HPDE6-E6E7 (cell line): ENCODE results near the gene SPPL2A.
"Not testable (repeated sequence)": the region's sequence is repeated elsewhere in the genome, so short reads cannot be mapped to it uniquely, and the experiment has no call there.

Experiments
- DNase-seq: peaks from one replicate; pipeline ENCODE4 v3.0.0; 2011; ENCODE audit warnings: missing footprints; ENCODE audit errors: extremely low spot score

SPPL2A gene, protein sequence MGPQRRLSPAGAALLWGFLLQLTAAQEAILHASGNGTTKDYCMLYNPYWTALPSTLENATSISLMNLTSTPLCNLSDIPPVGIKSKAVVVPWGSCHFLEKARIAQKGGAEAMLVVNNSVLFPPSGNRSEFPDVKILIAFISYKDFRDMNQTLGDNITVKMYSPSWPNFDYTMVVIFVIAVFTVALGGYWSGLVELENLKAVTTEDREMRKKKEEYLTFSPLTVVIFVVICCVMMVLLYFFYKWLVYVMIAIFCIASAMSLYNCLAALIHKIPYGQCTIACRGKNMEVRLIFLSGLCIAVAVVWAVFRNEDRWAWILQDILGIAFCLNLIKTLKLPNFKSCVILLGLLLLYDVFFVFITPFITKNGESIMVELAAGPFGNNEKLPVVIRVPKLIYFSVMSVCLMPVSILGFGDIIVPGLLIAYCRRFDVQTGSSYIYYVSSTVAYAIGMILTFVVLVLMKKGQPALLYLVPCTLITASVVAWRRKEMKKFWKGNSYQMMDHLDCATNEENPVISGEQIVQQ

DNA sequence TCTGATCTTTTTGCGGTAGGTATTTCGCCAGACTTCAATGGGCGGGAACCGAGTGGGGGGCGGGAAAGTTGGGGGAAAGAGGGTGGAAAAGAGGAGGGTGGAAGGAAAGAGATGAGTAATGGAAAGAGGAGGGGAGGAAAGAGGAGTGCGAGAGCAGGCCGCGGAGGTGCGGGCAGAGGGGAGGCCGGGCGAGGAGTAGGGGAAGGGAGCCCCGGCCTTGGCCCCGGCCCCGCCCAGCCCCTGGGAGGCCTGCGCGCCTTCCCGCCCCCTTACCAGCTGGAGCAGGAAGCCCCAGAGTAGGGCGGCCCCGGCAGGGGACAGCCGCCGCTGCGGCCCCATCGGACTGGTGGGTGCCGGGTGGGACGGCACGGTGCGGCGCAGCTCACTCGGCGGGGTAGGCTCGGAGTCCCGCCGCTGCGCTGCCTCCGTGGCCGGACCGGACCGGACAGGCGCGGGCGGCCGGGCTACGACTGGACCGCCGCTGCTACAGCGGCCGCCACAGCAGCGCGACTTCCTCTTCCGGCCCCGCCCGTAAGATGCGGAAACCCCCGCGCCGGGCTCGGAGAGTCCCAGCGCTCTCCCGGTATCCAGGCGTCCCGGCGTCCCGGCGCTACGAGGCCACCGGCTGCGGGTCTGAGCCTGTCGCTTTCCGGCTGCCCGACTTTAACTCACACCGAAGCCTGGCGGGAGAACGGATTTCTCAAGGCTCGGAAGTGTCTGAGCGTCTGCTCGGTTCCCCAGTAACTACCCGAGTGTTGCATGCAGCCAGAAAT lies at the start of gene SPPL2A:
Gene SPPL2A, minus strand, starts transcription at position 512 of the 773 bp plus-strand sequence. Its CDS starts 173 bp downstream, at position 339.
- peak; percentile 67 for DNase-seq

DNA sequence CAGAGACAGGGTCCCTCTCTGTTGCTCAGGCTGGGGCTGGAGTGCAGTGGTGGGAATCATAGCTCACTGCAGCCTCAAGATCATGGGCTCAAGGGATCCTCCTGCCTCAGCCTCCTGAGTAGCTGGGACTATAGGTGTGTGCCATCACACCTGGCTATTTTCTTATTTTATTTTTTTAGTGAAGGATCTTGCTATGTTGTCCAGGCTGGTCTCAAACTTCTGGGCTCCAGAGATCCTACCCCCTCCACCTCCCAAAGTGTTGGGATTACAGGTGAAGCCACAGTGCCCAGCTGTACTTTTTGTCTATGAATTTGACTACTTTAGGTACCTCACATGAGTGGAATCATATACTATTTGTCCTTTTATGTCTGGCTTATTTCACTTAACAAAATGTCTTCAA lies 49.1 kb upstream of the SPPL2A start:
- DNase-seq, result no peak

DNA sequence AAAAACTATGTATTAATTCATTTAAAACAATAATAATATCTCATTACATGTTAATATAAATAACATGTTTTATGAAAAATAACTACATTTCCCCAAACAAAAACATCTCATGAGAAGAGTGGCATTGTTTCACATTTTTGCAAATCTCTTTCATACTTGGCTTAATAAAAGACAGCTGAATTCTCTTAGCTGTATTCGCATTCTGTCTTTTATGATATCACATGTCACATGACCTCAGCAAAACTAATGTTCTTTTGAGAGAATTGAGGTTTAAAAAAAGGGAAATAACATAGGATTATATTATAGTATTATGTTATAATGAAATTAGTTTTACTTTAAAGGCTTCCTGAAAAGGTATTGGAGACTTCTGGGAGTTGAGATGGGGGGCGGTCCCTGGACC lies 48.4 kb upstream of the SPPL2A start:
- DNase-seq, result no peak

DNA sequence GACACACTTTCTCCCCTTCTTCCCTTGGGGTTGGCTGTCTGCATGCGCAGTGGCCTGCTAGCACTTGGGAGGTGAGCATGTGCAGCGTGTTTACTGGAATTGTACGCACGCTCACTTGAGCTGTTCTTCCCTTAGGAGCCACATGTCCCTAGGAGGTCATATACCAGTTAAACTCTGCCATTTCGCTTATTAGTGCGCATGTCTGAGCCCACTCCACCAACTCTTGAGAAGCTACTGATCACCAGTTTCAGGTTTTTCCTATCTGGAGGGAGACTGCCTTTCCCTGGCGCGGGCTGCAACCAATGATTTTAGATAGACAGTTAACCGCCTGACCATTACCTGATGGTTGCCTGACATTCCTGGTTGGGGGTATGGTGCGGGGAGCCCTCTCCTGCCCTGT lies 47.6 kb upstream of the SPPL2A start:
- DNase-seq, result no peak

DNA sequence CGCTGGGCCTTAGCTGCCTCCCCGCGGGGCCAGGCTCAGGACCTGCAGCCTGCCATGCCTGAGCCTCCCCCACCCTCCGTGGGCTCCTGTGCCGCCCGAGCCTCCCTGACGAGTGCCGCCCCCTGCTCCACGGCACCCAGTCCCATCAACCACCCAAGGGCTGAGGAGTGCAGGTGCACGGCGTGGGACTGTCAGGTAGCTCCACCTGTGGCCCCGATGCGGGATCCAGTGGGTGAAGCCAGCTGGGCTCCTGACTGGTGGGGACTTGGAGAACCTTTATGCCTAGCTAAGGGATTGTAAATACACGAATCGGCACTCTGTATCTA lies 46.6 kb upstream of the SPPL2A start:
- not testable (repeated sequence) for DNase-seq

DNA sequence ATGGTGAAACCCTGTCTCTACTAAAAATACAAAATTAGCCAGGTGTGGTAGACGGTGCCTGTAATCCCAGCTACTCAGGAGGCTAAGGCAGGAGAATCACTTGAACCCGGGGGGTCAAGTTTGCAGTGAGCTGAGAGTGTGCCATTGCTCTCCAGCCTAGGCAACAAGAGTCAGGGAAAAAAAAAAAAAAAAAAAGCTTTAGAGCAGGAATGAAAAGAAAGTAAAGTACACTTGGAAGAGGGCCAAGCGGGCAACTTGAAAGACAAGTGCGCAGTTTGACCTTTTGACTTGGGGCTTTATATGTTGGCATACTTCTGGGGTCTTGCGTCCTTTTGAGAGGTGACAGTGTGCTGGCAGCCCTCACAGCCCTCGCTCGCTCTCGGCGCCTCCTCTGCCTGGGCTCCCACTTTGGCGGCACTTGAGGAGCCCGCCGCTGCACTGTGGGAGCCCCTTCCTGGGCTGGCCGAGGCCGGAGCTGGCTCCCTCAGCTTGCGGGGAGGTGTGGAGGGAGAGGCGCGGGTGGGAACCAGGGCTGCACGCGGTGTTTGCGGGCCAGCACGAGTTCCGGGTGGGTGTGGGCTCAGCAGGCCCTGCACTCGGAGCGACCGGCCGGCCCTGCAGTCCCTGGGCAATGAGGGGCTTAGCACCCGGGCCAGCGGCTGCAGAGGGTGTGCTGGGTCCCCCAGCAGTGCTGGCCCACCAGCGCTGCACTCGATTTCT lies 46.1 kb upstream of the SPPL2A start:
- DNase-seq, result not testable (repeated sequence)

DNA sequence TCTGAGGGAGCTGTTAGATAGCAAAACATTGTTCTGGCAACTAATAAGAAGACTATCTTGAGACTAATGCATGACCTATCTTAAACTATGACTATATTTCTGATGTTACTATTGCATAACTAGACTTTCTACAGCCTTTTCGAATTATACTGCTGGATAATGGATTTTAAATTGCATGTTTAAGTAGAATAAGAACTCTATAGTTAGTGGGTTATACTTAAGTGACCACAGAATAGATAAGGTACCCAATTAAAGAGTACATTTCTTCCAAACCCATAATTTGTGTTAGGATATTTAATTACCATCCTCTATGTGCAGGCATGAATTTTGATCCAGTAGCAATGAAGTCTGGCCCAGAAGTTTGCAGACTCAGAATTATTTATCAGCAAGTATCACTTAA lies 44.6 kb upstream of the SPPL2A start:
- no peak for DNase-seq

DNA sequence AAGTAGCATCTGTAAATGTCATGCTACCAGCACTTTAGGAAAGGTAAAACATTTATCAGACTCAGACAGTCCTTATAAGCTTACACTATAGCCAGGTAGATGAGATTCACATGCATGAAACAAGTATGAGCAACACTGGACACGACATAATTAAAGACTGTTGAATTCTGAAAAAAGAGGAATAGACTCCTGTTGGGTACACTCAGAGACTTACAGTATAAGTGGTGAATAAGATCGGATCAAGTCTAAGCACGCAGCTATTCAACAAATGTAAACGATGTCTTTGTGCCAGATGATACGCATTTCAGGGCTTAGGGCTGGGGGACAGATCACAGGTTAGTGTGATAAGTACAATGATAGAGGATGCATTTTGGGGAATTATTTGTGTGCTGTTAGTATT lies 43.2 kb upstream of the SPPL2A start:
- no peak for DNase-seq

DNA sequence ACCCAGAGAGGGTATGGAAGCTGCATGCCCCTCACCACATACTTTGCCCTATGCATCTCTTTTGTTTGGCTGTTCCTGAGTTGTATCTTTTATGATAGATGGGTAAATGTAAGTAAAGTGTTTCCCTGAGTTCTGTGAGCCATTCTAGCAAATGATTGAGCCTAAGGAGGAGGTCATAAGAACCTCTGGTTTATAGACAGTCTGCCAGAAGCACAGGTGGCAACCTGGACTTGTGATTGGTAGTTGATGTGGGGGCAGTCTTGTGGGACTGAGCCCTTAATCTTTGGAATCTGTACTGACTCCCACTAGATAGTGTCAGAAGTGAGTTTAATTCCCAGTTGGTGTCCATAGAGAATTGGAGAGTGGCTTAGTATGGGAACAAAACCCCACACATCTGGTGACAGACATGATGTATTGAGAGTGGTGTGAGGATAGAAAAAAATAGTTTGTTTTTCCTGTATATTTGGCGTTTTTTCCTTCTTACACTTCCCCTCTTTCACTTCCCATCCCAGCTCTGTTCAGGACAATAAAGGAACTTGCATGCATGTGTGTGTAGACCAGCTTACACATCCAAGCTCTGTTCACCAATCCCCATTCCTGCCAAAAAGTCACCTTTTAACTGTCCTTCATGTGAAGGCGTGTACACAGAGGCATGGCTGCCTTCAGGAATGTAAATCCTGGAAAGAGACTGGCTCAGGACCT lies 38.1 kb upstream of the SPPL2A start:
- no peak for DNase-seq

DNA sequence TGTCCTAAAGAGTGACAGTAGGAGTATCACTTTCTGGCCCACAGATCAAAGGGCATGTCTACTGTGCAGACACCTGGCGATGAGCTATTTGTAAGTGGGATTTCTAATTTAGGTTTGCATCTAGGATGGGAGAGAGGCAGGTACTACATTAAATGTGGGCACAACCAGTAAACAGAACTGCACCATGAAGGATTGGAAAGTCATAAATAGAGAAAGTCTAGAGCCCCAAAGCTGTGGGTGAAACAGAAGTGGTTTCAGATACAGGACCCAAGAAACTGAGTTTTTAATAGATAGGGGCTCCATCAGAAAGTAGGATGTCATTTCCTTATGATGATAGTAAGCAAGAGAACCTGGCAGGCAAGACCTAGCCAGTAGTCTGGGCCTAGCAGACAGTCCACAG lies 35.2 kb upstream of the SPPL2A start:
- DNase-seq, result no peak

DNA sequence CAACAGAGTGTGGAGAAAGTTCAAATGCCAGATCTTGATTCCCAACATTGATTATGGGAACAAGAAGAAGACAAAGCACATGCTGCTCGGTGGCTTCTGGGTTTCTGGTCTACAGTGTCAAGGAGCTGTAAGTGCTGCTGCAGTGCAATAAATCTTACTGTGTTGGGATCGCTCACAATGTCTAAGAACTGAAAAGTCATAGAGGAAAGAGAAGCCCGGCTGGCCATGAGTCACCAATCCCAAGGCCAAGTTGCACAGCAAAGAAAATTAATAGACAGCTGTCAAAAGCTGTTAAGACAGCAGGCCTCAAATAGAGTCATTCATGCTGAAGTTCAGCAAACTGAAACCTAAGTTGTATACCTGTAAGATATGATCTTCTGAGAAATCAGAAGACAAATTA lies 33.2 kb upstream of the SPPL2A start:
- DNase-seq, result peak; percentile 57

DNA sequence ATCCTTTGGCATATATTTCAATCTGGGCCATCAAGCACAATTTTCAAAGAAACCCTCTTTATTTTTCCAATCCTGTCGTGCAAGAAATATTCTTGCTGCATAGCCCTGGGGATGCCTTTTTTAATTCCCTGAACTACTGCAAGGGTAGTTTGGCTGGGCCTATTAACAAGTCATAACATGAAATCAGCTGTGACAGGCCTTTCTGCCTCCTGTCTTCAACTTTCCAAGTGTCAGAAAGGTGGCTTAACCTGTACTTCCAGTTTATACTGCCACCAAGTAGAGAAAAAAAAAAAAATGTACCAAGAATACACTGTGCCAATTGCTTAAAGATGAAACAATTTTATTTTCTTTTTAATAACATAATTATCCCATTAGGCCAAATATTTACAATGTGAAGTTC lies 32.4 kb upstream of the SPPL2A start:
- DNase-seq, result peak; percentile 92

DNA sequence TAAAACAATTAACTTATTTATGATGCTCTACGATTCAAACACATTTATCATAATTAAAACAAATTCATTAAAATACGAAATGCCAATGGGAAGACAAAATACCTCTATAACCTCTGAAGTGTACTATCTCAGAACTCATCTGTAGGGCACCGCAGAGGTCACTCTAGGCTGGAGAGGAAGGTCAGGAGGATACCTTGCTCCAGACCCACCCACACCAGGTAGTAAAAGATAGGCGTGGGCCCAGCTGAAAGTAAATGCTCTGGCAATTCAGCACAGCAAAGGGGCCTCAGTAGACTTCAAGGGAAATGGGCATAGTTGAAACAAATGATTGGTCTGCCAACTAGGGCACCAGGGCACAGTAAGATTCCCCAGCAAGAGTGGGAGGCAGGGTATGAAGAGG lies 26.0 kb upstream of the SPPL2A start:
- no peak for DNase-seq

DNA sequence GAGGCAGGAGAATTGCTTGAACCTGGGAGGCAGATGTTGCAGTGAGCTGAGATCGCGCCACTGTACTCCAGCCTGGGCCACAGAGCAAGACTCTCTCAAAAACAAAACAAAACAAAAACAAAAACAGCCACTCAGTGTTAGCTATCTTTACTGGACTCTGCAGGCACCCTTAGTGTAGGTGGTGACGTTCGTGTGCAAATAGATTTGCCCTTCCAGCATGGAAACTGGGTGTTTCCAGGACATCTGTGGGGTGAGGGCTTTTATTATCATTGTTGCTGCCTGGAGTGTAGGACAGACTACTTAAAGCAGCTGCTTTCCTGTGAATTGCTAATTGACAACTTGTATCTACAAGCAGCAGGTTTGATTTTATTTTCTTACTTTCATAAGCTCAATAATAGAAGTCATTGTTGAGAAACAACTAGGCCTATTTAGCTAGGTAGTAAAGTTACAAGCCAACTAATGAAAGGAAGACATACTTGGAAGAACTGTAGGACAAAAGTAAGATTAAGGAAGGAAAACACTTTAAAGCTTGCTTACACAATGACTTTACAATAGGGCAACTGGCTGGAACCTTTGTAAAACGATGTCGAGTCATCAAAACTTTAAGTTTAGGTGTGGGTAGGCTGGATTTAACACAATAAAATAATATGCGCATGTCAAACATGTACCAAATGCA lies 25.4 kb upstream of the SPPL2A start:
- no peak for DNase-seq

DNA sequence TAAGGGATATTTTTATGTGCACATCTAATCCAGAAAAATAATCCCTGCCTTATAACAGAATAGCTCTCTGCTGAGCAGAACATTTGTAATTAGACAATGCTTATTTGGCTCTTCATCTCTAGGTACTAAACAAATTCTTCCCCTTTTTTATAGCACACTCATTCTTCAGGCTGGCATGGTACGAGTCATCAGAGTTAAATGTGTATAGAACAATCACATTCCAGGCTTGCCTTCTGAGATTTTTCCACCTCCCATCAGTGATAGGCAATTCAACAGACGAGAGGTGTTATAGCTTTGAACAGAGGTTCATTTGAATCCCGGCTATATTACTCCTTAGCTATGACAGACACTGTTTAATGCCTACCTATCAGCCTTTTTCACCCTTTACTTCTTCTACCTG lies 21.4 kb upstream of the SPPL2A start:
- DNase-seq, result no peak

DNA sequence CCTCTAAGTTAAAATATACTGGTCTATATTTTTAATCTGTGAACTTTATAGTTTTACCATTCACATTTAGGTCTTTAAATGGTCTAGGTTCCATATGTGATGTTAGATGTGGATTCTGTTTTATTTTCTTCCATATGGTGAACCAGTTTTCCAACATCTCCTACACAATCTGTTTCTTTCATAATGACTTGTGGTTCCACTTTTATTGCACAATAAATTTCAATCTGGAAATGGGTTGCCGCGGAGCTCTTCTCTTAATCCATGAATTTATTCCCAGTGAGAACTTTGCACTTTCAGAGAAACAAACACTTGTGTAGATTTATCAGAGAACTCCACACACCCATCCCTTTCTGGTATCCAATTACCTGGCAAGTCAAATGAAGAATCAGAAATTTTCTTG lies 20.9 kb upstream of the SPPL2A start:
- no peak for DNase-seq

DNA sequence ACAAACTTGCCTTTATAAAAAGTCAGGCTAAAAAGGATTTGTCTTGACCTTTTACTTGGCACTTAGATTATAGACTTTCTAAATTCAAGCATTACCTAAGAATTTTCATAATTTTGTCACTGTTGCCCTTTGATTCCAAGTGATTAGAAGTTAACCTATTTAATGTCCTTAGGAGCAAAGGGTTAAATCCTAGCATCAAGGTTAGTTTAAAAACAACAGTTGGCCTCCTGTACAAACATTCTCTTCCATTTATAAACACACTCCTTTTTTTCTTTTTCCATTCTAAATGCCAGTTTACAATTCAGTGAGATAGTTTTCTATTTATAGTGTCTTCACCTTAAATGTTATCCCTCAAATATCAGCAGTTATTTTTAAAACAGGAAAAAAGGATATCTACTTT lies 18.4 kb upstream of the SPPL2A start:
- no peak for DNase-seq

DNA sequence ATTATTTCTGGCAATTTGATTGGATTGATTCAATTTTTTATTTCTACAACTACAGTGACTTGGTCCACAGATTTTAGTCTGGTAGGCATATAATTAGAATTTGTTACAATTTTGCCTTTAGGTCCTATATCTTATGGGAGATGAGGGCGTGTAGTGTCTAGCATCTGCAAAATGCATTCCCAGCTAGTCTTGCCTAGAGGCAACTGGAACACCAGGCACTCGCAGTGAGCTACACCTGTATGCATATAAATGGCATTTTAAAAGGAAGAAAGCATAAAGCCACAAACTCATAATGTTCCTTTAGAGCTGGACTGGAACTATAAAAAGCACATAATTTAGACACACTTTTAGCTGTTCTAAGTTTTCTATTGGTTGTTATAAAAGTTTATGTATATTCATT lies 17.9 kb upstream of the SPPL2A start:
- DNase-seq, result no peak

DNA sequence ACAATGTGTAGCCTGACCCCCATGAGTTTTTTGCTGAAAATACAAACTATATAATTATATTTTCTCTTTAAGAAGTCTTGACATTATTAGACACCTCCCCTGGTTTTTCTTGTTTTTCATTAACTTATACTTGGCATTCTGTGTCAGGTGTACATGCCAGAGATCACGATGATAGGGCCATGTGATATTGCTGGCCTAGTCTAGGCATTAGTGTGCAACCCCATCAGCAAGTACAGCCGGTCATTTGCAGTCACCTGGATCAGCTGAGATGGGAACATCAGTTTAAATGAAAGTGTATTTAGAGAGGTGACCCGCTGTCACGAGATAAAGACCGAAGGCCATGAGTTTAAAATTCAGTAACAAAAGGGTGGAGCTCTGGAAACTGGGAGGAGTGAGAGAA lies 12.6 kb upstream of the SPPL2A start:
- DNase-seq, result no peak

DNA sequence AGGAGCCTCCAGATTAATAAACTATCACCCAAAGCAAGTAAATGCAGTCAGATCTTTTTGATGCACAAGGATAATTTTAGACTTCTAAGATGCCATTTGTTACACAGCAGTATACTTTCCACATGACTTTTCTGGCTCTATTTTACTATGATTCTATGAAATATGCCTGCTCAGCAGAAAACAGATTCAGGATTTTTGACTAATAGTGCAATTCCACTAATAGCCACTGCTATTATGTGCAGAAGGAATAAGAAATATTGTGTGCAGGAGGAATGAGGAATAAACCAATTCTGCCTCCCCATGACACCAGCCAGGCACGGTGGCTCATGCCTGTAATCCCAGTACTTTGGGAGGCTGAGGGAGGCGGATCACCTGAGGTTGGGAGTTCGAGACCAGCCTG lies 11.5 kb upstream of the SPPL2A start:
- DNase-seq, result no peak

DNA sequence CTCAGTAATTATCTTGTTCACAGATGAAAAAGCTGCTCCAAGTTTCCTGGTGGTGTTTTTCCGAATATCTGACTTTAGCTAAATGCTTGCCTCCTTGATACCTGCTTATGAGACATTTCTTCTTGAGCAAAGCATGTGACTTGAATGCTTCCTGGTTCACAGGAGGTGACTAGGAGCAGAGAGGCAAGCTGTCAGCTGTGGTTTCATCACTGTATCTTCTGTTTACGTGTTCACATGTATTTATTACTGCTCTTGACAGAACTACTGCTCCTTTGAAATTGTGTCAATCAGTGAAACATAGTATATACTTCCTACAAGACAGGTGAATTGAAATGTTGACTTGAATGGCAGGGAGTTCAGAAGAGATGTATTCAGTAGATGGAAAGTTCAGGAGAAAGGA lies 8.9 kb upstream of the SPPL2A start:
- no peak for DNase-seq
